PFSK-1 (cell line): ENCODE data around the gene SLC17A5.

Experiments used
- POLR2AphosphoS5 ChIP-seq: IDR thresholded peaks from 2 replicates; pipeline ENCODE4 v1.6.1; 2012; ENCODE audit warnings: low read depth, mild to moderate bottlenecking, control low read depth, low read length, moderate library complexity
- SIN3A ChIP-seq: IDR thresholded peaks from 2 replicates; pipeline ENCODE4 v1.6.1; 2012; ENCODE audit warnings: mild to moderate bottlenecking, low read length, moderate library complexity, borderline replicate concordance; ENCODE audit not compliant: insufficient read depth
- TAF1 ChIP-seq: IDR thresholded peaks from 2 replicates; pipeline ENCODE4 v1.6.1; 2012; ENCODE audit warnings: low read length, control low read depth, borderline replicate concordance; ENCODE audit not compliant: insufficient read depth

- TF ChIP-seq SIN3A: no peak
- peak; percentile 26; the same call in 1 of the 2 replicates for TF ChIP-seq POLR2AphosphoS5
- TF ChIP-seq TAF1: no peak
These were observed 73.9 kb downstream of the SLC17A5 start for GRCh38 chr6:73579851-73580246.
